ENCODE results near the gene SRRM3.

DNA sequence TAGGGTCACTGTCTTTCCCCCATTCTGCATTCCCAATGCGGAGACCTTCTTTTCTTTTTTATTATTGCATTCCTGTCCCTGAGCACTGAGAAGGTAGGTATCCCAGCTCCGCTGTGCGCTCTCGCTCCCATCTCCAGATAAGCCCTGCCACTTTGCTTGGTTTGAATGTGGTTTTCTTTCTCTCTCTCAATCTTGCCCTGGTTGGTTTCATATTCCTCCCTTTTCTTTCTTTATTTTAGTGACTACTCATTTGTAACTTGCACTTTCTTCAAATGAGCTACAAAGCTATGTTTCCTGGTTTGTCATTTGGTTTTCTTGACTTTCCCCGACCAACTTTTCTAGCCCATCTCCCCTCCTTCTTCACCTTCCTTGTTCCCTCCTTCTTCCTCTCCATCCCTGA, 71.8 kb downstream of the SRRM3 start:
- TF ChIP-seq, protein P1, sequence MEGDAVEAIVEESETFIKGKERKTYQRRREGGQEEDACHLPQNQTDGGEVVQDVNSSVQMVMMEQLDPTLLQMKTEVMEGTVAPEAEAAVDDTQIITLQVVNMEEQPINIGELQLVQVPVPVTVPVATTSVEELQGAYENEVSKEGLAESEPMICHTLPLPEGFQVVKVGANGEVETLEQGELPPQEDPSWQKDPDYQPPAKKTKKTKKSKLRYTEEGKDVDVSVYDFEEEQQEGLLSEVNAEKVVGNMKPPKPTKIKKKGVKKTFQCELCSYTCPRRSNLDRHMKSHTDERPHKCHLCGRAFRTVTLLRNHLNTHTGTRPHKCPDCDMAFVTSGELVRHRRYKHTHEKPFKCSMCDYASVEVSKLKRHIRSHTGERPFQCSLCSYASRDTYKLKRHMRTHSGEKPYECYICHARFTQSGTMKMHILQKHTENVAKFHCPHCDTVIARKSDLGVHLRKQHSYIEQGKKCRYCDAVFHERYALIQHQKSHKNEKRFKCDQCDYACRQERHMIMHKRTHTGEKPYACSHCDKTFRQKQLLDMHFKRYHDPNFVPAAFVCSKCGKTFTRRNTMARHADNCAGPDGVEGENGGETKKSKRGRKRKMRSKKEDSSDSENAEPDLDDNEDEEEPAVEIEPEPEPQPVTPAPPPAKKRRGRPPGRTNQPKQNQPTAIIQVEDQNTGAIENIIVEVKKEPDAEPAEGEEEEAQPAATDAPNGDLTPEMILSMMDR (IDR thresholded peaks at IDR 0.05), result no peak
- no peak for TF ChIP-seq POLR2A (IDR thresholded peaks at IDR 0.05)
- no peak for TF ChIP-seq POLR2AphosphoS5 (IDR thresholded peaks at IDR 0.05)
- TF ChIP-seq EP300 (IDR thresholded peaks at IDR 0.05), result no peak

Data from gastroesophageal sphincter (tissue), 3 donors.